Measurements from ENCODE around the gene PIEZO2.

DNA sequence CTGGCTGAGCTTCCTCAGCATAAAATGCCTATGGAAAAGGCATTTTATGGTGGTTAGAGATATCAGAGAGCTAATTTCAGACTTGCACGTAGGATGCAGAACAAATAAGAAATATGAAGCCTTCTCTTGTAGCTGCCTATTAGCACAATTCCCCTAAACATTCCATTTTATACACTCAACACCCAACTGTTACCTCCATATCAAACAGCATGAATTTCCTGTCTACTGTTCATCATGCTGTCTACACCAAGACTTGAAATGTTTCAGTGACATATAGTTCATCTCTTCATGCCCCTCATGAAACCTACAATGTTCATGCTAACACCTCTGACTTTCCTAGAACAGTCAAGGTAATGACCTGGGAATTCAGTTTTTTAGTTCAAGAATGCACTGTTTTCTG is 249.9 kb downstream of the PIEZO2 start:
- no peak for TF ChIP-seq POLR2AphosphoS5 (IDR thresholded peaks at IDR 0.05)
- TF ChIP-seq, protein P1, sequence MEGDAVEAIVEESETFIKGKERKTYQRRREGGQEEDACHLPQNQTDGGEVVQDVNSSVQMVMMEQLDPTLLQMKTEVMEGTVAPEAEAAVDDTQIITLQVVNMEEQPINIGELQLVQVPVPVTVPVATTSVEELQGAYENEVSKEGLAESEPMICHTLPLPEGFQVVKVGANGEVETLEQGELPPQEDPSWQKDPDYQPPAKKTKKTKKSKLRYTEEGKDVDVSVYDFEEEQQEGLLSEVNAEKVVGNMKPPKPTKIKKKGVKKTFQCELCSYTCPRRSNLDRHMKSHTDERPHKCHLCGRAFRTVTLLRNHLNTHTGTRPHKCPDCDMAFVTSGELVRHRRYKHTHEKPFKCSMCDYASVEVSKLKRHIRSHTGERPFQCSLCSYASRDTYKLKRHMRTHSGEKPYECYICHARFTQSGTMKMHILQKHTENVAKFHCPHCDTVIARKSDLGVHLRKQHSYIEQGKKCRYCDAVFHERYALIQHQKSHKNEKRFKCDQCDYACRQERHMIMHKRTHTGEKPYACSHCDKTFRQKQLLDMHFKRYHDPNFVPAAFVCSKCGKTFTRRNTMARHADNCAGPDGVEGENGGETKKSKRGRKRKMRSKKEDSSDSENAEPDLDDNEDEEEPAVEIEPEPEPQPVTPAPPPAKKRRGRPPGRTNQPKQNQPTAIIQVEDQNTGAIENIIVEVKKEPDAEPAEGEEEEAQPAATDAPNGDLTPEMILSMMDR (IDR thresholded peaks at IDR 0.05) = no peak
- TF ChIP-seq EP300 (IDR thresholded peaks at IDR 0.05) = no peak
- TF ChIP-seq POLR2A (IDR thresholded peaks at IDR 0.05) = no peak

All from upper lobe of left lung (tissue), 4 donors.